RPMI7951 (cell line): Measurements from ENCODE around the gene ADGRF5. TPM values are rescaled to one million over a fixed set of nuclear protein-coding genes. Genes with fewer than 3 reads are reported as not detected.

Source experiments
- DNase-seq: peaks from one replicate; pipeline ENCODE4 v3.0.0-alpha.2; 2012; ENCODE audit warnings: low read depth
- total RNA-seq: library from RNA; depleted of rRNA; stranded (reverse); fragments of >200 nt; shearing (Covaris generic); gene quantifications from 2 replicates; pipeline ENCODE4 v1.2.3, GENCODE V29; 2014

Gene ADGRF5
- total RNA-seq, 1 experiment from 2014 or later: 0.12 TPM

- DNase-seq: no peak
Measured at GRCh38 chr6:46930331-46930730, 8.6 kb upstream of the ADGRF5 start.

DNA sequence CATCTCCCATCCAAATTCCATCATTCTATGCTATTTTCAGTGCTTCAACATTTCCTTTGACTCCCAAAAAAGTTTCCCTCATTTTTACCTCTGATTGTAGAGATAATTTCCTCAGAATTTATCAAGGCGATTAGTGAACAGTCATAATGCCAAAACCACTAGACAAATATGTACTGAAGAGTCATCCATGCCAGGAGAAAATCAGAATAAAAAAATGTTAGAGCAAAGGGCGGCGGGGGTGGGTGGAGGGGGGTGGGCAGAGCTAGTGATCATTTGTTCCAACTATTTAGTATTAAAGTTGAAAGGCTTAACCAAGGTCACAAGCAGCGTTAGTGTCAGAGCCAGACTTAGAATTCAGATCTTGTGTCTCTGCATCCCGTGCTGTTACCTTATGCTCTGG is 5.3 kb upstream of the ADGRF5 start:
- DNase-seq: no peak

GRCh38 chr6:46926481-46926880 is 4.7 kb upstream of the ADGRF5 start:
- peak; percentile 42 for DNase-seq

GRCh38 chr6:46925563-46926253 is 4.0 kb upstream of the ADGRF5 start:
- DNase-seq: peak; percentile 65

DNA sequence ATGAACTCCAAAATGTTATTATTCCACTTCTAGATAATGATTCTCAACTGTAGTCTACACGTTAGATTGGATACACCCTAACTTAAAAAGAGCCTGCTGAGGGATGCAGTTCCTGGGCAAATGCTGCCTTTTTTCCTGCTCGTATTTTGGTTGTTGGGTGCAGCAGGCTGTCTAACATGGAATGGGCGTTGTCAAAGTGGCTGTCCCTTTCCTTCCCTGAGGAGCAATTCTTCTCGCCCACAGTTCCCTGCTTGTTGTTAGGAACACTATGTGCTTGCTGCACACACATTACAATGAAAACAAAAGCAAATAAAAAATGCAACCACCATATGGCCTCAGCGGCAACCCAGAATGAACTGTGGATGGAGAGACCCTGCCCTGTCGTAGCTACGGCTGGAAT is 1.7 kb upstream of the ADGRF5 start:
- no peak for DNase-seq

DNA sequence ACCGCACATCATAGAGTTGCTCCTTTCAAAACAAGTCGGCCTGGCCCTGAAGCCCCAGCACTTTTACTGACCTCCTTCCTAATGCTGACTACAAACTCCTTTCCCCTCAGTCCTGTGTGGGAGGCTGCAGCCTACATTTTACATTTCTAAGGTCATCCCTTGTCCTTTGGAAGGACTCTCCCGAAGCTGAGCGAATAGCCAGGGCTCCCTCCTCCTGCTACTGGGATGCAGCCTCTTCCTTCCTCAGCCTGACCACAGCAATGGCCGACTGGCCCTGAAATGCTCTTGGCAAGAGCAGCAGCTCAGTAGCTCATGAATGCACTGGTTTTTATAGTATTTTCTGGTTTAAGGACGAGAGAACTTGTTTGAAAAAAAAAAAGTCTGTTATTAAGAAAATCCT is 679 bp downstream of the ADGRF5 start:
- DNase-seq: no peak

DNA sequence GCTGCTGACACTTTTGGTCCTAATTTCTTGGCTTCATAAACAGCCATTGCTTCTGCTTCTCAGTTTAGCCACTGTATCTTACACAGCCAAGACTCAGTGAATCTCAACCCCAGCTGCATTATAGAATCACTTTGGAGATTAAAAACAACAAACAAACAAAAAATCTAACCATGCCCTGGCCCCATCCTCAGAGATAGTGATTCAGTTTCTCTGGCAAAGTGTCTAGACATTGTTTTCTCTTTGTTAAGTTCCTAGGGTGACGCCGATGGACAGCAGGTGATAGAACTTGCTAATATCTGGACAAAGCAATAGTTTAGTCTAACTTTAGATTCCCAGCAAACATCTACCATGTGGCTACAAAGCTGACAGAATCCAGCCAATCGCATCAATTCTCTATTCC is 2.9 kb downstream of the ADGRF5 start:
- DNase-seq: no peak

GRCh38 chr6:46917002-46917545 is 4.7 kb downstream of the ADGRF5 start:
- no peak for DNase-seq

- no peak for DNase-seq
Measured at GRCh38 chr6:46915866-46916265, 5.9 kb downstream of the ADGRF5 start.

- no peak for DNase-seq
Measured at GRCh38 chr6:46915380-46915779, 6.4 kb downstream of the ADGRF5 start.

DNA sequence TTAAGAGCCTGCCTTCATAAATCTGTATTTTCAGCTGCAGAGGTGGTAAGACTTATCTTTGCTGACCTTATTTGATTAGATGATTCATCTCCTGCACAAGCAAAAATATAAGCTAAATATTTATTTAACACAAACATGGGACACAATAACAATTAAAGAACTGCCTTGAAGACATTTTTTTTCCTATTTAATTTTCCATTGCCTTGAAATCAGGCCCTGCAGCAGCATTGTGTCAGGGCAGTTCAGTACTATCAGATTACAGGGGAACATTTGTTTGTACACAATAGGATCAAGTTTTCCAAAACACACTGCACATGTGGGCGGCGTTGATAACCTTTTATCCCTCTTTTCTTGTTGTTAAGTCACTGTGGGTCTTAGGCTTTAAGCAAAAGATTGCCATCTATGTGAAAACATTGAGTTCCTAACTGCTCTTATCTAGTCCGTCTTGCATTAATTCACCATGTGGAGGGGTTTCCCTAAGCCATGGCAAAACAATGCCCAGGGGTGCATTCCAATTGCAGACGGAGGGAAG is 7.4 kb downstream of the ADGRF5 start:
- no peak for DNase-seq

DNA sequence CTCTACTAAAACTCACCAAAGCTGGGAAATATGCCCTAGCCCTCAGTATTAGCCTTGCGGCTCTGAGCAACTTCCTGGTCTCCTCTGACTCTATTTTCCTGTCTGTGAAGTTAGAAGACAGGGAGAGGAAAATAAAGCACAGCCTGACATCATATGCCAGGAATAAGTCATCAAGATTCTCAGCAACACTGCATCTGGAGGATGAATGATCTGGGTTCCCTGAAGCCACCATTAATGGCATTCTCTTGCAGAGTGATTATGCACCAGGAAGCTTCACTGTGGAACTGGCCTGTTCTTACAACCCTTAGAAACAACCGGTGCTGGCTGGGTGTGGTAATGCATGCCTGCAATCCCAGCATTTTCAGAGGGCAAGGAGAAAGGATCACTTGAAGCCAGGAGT is 12.4 kb downstream of the ADGRF5 start:
- DNase-seq: no peak

- no peak for DNase-seq
Measured at GRCh38 chr6:46906776-46907175, 15.0 kb downstream of the ADGRF5 start.

GRCh38 chr6:46904117-46904516 is 17.6 kb downstream of the ADGRF5 start:
- DNase-seq: no peak

- peak; percentile 30 for DNase-seq
Measured at GRCh38 chr6:46903175-46903574, 18.6 kb downstream of the ADGRF5 start.

GRCh38 chr6:46901882-46902314 is 19.8 kb downstream of the ADGRF5 start:
- DNase-seq: no peak

- DNase-seq: no peak
Measured at GRCh38 chr6:46900266-46900665, 21.5 kb downstream of the ADGRF5 start.

GRCh38 chr6:46899659-46900058 is 22.1 kb downstream of the ADGRF5 start:
- no peak for DNase-seq

GRCh38 chr6:46898006-46898405 is 23.7 kb downstream of the ADGRF5 start:
- no peak for DNase-seq

DNA sequence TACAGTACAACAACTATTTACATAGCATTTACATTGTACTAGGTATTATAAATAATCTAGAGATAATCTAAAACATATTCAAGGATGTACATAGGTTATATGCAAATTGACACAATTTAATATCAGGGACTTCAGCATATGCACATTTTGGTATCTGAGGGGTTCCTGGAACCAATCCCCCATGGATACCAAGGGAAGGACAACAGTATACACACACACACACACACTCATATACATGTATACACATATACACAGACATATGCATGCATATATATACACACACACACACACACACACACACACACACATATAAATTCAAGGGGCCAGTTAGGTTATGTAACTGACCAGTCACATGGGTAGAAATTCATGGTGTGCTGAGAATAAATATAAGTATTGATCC is 24.9 kb downstream of the ADGRF5 start:
- no peak for DNase-seq

DNA sequence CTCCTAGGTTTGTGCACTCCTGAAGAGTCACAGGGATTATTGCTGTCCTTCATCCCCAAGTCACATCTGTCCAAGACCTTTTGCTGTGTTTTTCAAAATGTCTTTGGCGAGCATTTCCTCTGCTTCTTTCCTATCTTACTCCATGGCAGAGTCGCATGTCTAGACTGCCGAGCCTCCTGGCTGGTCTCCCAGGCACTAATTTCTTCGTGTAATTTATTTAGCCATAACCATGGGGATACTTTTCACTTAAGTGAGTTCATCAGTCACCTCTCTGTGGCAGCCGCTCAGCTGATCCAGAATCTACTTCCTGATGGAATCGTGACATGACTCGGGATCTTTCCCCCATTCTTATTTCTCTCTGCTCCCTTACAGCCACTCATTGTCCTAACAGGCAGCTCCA is 25.8 kb downstream of the ADGRF5 start:
- DNase-seq: no peak

GRCh38 chr6:46894433-46894832 is 27.3 kb downstream of the ADGRF5 start:
- no peak for DNase-seq

GRCh38 chr6:46893648-46894047 is 28.1 kb downstream of the ADGRF5 start:
- peak; percentile 54 for DNase-seq
